Stimulated activated CD8-positive, alpha-beta memory T cell treated with anti-CD3 and anti-CD28 coated beads, Interleukin-2, amount 100 ng/mL, for 1 hour (primary cell): ENCODE data around the gene OVCH1.
"Not testable (repeated sequence)": the region's sequence is repeated elsewhere in the genome, so short reads cannot be mapped to it uniquely, and the experiment has no call there.

Source experiments
- DNase-seq, 2 donors: peaks; one replicate each; pipeline ENCODE4 v3.0.0-alpha.2; 2020; ENCODE audit warnings: low read depth in 2 of 2

Gene OVCH1

DNA sequence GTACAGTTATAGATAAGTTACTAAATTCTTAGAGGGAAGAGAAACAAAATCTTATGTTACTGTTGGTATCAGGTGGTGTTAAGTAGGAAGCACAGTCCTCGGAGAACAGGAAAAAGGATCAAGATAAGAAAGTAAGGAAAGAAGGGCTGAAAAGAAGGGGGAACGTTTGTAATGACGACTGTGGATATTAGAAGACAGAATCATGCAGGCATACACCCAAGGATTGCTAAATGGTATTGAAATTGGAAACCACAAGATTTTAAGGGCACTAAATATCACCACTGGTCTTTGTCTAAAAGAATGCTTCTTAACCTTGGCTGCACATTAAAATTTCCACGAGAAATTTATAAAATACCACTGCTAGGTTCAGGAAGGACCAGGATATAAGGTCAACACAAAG is 82.4 kb downstream of the OVCH1 start:
- no peak for DNase-seq

DNA sequence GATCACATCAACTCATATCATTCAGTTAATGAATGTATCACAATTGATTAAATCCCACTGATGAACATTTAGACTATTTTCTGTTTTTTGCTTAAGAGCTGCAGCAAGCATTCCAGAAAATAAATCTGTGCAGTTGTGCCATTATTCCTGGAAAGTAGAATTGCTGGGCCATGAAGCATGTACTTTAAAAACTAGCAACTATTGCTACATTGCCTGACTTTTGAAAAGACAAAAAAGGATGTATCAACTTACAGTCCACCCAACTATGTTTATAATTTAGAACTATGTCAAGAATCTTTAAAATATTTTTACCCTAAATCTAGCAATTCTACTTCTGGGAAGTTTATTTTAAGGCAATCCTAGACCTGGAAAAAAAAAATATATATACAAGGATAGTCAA is 83.1 kb downstream of the OVCH1 start:
- no peak for DNase-seq

DNA sequence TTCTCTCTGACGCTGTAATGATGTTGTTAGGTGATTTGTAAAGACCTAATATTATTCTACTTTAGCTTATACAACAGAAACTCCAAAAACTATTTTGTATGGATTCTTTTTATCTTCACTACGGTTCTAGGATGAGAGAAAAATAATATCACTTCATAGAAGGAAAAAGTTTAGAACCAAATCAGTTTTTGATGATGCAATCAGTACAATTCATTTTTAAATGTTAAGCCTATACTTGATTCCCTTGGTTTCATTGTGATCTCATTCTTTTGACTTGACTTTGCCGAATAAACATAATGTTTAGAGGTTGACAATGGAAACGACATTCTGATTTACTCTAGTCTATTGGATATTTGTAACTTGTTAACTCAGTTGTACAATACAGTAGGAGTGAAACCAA is 91.9 kb downstream of the OVCH1 start:
- DNase-seq, result no peak

- DNase-seq, result no peak
Observed at GRCh38 chr12:29403991-29404390, 93.5 kb downstream of the OVCH1 start.

DNA sequence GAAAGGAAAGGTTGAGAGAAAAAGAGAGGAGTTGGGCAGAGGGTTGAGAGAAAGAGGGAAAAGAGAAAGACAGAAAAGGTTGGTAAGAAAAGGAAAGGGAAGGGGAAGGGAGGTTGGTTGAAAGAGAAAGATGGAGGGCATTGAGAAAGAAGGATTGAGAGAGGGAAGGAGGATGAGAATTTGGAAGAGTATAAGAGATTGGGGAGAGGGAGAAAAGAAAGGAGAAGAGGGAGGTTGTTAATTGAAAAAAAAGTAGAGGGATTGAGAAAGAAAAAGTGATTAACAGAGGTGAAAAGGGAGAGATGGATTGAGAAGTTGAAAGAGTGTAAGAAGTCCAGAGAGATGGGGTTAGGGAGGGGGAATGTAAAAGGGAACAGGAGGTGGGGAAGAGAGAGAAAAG is 95.0 kb downstream of the OVCH1 start:
- no peak for DNase-seq

GRCh38 chr12:29398495-29398894 is 99.0 kb downstream of the OVCH1 start:
- DNase-seq, result no peak

DNA sequence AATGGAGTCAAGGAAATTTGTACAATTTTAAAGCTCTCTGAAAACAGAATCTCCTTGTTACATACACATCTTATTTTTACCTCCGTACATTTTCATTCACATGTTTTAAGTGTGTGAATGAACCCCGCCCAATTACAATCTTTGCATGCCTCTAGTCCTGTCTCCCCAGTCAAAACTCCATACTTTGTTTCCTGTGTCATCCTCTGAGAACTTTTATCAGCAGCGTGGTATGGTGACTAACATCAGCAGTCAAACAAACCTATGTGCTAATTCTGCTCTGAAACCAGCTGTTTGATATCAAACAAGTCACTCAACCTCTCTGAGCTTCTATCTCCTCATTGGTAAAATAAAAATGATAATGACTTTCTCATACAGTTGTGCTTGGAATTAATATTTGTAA is 100.7 kb downstream of the OVCH1 start:
- DNase-seq, result no peak

DNA sequence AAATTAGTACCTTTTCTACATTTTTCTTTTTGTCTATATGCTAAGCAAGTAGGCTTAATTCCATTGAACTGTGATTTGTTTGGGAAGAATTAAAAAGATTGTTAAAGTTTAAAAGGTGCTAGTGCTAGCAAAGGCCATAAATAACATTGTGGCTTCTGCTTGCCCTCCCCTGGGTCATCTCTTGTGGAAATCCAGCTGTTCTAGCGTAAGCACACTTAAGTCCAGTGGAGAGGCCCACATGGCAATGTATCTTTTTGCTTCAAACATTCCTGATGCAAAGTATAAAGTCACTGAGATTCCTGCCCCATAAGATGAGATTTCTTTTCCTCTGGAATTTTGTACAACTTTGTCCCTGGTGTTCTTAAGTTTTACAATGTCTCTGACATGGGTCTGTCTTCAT is 102.1 kb downstream of the OVCH1 start:
- DNase-seq, result no peak

DNA sequence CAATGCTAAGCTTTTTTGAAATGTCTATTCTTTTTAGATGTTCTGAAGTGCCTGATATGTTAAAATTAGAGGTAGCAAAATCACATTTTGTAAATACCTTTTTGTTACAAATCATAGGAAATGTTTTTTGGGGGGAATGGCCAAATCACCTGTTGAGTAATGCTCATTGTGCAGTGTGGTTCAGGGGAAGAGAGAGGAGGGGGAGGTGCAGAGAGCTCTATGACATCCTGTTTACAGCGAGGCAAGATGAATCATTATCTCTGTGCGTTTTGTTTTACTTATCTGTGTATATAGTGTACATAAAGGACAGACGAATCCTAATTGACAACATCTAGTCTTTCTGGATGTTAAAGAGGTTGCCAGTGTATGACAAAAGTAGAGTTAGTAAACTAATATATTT is 107.1 kb downstream of the OVCH1 start:
- not testable (repeated sequence) for DNase-seq

- DNase-seq, result no peak
Observed at GRCh38 chr12:29389295-29389919, 108.1 kb downstream of the OVCH1 start.

DNA sequence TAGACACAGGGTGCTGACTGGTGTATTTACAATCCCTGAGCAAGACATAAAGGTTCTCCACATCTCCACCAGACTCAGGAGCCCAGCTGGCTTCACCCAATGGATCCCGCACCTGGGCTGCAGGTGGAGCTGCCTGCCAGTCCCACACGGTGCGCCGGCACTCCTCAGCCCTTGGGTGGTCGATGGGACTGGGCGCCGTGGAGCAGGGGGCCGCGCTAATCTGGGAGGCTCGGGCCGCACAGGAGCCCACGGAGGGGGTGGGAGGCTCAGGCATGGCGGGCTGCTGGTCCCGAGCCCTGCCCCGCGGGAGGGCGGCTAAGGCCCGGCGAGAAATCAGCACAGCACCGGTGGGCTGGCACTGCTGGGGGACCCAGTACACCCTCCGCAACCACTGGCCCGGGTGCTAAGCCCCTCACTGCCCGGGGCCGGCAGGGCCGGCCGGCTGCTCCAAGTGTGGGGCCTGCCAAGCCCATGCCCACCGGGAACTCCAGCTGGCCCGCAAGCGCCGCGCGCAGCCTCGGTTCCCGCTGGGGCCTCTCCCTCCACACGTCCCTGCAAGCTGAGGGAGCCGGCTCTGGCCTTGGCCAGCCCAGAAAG is 111.3 kb downstream of the OVCH1 start:
- DNase-seq, result not testable (repeated sequence)

GRCh38 chr12:29385194-29385593 is 112.3 kb downstream of the OVCH1 start:
- not testable (repeated sequence) for DNase-seq

- DNase-seq, result no peak
Observed at GRCh38 chr12:29382251-29382650, 115.2 kb downstream of the OVCH1 start.

GRCh38 chr12:29380536-29381523 is 116.7 kb downstream of the OVCH1 start, which contains the start of gene ERGIC2:
Gene ERGIC2 (minus strand): TSS chr12:29381172. CDS start chr12:29371633, 9,539 bp downstream.
- DNase-seq, result peak; percentile 70 to 80
